ENCODE data around the gene ABRAXAS1.

DNA sequence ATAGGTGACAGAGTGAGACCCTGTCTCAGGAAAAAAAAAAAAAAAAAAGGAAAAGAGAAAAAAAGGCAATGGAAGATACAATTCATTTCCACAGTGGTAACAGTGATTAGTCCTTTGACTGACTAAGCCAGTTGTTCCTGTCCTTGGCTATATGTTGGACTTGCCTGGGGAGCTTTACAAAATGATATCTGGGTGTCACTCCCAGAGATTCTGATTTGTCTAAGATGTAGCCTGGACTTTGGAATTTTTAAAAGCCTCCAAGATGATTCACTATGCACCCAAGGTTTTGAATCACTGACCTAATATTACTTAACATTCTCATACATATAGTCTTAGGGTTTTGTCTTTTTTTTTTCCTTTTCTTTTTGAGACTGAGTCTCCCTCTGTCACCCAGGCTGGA is 46.2 kb downstream of the ABRAXAS1 start:
- TF ChIP-seq TEAD4 (IDR thresholded peaks at IDR 0.05; ENCODE audit: low read depth, low read length) (no peak), GABPA (IDR thresholded peaks at IDR 0.05; ENCODE audit: borderline replicate concordance, insufficient read depth, low read length) (no peak), CHD2 (IDR thresholded peaks at IDR 0.05; ENCODE audit: low read length) (no peak)
- TF ChIP-seq, protein P1, sequence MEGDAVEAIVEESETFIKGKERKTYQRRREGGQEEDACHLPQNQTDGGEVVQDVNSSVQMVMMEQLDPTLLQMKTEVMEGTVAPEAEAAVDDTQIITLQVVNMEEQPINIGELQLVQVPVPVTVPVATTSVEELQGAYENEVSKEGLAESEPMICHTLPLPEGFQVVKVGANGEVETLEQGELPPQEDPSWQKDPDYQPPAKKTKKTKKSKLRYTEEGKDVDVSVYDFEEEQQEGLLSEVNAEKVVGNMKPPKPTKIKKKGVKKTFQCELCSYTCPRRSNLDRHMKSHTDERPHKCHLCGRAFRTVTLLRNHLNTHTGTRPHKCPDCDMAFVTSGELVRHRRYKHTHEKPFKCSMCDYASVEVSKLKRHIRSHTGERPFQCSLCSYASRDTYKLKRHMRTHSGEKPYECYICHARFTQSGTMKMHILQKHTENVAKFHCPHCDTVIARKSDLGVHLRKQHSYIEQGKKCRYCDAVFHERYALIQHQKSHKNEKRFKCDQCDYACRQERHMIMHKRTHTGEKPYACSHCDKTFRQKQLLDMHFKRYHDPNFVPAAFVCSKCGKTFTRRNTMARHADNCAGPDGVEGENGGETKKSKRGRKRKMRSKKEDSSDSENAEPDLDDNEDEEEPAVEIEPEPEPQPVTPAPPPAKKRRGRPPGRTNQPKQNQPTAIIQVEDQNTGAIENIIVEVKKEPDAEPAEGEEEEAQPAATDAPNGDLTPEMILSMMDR (IDR thresholded peaks at IDR 0.05; ENCODE audit: control extremely low read depth in 1 of 3, insufficient read depth in 1 of 3, low read depth in 1 of 3, low read length in 3 of 3): no peak

All from H1 (cell line).